NCI-H2196 (cell line): ENCODE measurements around the gene LTO1.

Experiments
- DNase-seq: peaks from one replicate; lab custom pipeline; 2025; ENCODE audit not compliant: unreplicated experiment; lab: John Stamatoyannopoulos, UW

The LTO1 gene

GRCh38 chr11:69674886-69675714, at the start of gene LTO1:
Gene LTO1, minus strand, starts transcription at chr11:69675353. Its CDS starts 114 bp downstream, at chr11:69675239.
- peak; percentile 93 for DNase-seq

GRCh38 chr11:69721745-69722144, 46.6 kb upstream of the LTO1 start:
- peak; percentile 20 for DNase-seq

DNA sequence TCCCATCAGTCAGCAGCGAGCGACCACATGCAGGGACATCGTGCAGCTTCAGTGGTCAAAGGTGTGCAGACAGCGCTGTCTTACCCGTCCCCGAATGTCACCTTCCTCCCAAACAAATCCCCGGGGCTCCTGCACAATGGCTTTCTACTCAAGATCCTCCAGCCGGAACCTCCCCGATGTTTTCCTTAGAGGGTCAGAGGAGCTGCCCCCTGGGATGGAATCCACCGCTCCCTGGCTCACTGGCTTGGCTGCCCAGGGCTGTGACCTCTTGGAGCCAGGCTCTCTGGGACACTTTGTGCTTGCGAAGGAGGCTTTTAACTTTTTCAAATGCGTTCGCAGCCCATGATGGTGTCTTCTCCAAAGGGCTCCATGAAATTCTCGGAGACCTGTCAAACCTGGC, 46.0 kb upstream of the LTO1 start:
- no peak for DNase-seq

DNA sequence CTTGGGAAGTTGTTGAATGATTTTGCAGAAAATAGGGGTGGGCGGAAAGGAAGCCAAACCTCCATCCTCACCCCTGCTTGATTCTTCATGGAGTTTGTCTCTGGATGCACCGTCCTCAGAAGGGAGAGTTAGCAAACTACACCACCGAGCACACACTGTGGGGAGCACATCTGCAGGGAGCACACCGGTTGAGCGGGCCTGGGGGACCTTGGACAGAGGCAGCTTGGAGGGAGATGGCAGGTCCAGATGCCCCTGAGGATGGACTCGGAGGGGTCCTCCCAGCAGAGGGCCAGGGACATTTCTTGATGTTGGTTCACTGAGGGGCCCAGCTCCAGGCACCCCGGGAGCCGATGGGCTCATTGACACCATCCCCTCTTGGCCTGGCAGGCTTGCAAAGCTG, 43.8 kb upstream of the LTO1 start:
- no peak for DNase-seq

DNA sequence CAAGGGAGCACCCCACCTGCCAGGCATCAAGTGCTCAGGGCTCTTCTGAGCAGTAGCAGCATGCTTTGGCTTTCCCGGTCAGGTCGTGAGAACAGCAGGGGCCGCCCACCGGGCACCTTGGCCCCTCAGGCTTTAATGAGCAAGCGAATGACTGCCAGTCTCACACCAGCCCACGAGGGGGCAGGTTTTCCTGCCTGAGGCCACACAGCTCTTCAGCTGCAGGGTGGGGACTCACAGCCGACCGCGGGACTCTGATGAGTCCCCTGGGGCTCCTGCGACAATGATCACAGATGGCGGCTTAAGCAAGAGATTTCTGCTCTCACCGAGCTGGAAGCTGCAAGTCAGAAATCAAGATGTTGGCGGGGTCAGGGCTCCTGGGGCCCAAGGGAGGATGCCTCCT, 43.0 kb upstream of the LTO1 start:
- no peak for DNase-seq

DNA sequence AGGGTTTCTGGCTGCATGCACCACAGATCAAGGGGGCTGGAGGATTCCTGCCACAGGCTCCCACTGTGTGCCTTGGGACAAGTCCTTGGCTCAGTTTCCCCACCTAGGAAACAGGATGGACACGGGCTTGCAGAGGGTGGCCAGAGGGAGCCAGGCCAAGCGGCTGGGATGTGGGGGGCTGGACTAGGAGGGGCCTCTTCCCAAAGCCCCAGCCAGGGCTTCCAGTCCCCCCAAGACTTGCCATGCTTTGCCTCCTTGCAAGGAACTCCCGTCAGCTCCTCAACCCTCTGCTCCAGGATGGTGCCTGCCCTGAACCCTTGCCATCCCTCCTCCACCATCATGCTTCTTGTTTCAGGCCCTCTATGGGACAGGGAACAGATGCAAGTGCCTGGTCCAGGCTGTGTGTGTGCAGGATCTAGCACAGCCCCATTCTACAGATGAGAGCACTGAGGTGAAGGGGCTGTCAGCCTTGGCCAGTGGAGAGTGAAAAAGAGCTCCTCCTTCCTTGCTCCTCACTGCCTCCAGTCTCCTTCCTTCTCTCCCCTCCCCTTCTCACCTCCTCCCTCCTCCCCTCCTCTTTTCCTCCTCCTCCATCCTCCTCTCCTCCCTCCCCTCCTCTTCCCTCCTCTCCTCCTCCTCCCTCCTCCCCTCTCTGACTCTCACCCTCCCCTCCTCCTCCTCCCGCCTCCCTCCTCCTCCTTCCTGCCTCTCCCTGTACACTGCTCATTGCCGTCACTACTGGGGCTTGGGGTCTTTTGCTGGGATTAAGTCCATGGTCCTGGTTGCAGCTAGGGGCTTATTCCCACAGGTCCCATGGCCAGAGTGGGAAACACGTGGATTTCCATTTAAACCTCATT, 42.0 kb upstream of the LTO1 start:
- DNase-seq, result no peak

- DNase-seq, result no peak
These were observed 40.9 kb upstream of the LTO1 start for GRCh38 chr11:69716099-69716498.

GRCh38 chr11:69715446-69715845, 40.3 kb upstream of the LTO1 start:
- DNase-seq, result no peak

GRCh38 chr11:69711822-69712801, 37.0 kb upstream of the LTO1 start:
- DNase-seq, result no peak

- no peak for DNase-seq
These were observed 33.7 kb upstream of the LTO1 start for GRCh38 chr11:69708736-69709401.

DNA sequence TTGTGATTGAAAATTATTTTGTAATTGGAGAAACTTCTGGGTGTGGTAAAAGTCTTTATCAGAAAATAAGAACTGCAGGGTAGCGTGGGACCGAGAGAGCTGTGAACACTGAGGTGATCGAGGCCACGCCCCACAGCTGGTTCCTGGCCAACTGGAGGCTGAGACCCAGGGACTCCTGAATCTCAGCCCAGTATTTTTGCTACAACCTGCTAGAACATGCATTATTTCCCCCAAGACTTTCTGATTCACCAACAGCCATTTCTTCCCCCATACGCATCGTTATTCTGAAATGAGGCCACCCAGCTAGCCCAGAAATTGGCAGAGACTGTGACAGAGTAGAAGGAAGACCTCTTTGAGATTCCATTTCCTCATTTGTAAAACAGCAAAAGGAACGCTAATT, 32.0 kb upstream of the LTO1 start:
- DNase-seq, result no peak

DNA sequence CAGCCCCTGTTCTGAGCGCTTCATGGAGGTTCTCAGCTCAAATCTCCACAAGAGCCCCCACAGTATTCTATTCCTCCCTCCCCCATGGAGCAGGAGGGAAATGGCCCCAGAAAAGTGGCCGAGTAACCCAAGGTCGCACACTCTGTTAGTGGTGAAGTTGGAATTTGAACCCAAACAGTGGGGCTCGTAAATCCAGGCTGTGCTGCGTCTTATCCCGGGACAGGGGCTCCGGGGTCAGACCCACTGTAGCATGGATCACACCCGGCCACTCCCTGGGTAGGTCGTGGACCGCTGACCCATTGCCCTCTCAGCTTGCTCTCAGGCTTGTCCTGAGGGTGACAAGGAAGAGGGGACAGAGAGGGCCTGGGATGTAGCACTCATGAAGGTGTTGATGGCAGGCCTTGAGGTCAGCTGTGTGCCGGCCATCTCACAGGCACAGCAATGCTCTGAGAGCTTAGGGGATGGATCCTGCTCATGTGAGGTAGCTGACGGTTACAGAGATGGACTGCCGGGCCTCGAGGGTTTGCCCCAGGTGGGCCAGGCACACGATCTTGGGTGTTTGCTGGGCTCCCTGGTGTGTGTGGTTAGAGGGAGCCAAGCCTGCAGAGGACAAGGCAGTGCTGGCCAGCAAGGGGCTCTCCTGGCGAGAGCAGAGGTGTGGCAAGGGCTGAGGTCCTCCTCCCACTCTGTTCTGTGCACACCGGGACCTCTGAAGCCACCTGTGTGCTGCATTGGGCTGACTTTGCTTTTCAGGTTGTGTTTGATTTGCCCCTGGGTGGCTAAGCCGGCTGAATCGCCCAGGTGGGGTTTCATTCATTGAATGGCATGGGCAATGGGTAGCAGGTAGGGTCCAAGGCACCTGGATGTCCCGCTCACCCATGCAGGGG, 31.0 kb upstream of the LTO1 start:
- DNase-seq, result no peak

- DNase-seq, result no peak
These were observed 30.2 kb upstream of the LTO1 start for GRCh38 chr11:69705351-69705811.

DNA sequence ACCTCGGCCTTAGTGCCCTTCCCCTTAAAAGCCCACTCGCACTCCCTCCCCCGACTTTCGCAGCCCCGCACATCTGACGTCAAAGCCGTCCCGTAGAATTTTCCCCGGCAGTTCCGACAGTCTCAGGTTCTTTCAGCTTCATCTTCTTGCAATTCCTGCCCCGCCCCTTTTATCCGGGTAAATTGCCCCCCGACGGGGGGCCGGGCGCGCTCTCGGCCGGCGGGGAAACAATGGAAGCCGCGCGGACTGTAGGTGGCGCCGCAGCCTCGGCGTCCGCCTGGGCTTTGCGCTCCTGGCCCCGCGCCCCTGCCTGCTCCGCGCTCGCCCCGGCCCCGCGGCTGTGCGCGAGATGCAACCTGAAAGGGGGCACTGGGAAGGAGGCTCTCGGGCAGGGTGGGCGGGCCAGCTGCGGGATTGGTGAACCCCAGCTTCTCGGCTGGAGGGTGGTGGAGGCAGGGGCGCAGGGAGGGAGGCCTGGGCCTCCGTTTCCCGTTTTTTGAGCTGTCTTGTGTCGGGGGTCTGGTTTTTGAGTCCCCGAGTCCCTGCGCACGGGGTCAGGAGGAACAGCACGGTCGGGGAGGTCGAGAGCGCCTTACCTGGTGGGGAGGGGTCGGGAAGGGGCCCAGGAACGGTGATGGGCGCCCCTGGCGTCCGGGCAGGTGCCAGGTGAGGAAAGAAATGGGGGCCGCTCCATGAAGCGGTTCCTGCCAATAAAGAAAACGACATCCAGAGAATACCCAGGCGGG, 29.5 kb upstream of the LTO1 start:
- peak; percentile 70 for DNase-seq

DNA sequence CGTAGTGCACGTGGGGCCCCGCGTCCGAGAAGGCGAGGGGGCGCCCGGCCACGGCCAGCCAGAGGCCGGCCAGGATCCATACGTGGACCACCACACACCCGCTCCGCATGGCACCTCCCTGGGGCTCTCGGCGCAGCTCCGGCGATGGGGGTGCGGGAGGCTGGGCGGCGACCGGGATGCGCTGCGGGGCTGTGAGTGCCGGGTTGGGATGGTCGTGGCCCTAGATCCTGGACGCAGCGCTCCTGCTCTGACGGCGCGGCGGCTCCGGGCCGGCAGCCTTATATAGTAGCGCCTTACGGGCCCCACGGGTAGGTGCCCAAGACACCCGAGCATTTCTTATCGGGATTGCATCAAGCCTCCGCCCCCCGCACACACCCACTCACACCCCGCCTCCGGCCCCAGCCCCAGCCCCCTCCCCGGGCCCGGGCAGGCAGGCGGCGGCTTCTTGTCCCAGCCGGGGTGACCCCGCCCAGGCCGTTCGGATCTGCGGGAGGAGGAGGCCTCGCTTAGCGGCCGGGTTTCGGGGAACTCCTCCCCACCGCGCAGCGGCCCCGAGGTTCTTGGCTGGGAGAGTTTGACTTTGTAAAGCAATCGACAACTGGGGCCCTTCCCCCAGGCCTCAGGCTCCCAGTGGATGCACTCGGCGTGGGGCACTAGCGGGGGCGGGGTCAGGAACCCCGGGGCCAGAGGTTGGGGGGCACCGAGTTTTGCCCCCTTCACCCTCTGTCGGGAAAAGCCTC, 28.8 kb upstream of the LTO1 start, which contains the start of gene FGF19:
FGF19 (minus strand) TSS at position 255 of the 740 bp plus-strand sequence; CDS start at position 109, 146 bp downstream.
- DNase-seq, result no peak

DNA sequence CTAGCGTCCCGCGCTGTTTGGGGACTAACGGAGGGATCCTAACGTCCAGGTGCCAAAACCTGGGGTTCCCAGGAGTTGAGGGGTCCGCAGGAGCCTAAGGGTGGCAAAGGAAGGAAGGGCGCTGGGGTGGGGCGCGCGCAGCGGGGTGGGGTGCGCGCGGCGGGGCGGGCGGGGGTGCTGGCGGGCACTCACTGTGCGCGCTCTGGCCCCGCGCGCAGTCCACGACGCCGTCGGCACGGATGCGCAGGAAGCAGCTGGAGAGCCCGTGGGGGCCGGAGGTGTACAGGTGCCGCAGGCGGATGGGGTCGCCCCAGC, 28.3 kb upstream of the LTO1 start:
- DNase-seq, result no peak

DNA sequence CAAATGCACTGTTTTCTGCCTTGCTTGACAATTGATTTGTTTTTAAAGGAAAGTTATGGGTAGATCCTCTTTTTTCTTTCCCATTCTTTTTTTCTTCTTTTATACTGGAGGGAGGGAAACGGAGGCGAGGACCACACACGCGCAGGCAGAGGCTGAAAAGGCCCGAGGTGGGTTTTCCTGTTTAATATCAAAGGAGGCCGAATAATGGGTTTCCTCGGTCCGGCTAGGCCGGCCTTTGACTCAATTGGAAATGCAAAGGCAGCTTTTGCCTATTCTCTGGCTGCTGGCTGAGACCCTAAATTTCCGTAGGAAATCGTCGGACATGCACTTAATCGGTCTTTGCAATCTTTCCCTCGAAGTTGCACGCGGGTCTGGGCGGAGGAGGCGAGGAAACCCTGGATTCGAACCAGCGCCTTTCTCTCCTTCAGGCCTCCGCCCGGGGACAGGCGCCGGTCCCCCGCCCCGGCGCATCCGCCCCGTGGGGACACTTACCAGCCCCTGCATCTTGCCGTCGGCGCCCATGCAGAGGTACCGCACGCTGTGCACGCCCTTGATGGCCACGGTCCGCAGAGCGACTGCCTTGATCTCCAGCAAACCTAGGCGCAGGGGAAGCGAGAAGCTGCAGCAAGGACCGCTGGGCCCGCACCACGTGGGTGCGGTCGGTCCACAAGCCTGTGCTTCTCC, 27.8 kb upstream of the LTO1 start:
- no peak for DNase-seq
